ENCODE measurements around the gene PTPRCAP.
A peak's percentile ranks its signal among the peaks of the same experiment; 100 is the strongest.
"Not testable (repeated sequence)": the region's sequence is repeated elsewhere in the genome, so short reads cannot be mapped to it uniquely, and the experiment has no call there.

The PTPRCAP gene

DNA sequence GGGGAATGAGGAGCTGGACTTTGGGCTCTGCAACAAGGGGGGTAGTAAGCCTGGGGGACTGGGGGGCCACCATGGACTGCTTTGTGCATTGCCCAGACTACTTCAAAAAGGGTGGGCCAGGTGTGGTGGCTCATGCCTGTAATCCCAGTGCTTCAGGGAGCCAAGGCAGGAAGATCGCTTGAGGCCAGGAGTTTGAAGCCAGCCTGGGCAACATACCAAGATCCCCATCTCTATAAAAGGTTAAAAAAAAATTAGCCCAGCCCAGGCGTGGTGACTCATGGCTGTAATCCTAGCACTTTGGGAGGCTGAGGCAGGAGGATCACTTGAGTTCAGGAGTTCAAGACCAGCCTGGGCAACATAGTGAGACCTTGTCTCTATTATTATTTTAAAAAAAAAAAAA is 28.0 kb upstream of the PTPRCAP start:
- DNase-seq, result not testable (repeated sequence)

GRCh38 chr11:67465189-67465510 is 27.7 kb upstream of the PTPRCAP start:
- DNase-seq, result no peak

GRCh38 chr11:67464411-67465188 is 27.1 kb upstream of the PTPRCAP start:
- peak in 53 of 58 donors; percentile 16 to 86 (median 62) for DNase-seq

GRCh38 chr11:67463680-67464410 is 26.4 kb upstream of the PTPRCAP start:
- peak in 8 of 58 donors; percentile 12 to 72 (median 56) for DNase-seq

GRCh38 chr11:67463186-67463585 is 25.7 kb upstream of the PTPRCAP start:
- DNase-seq, result no peak

GRCh38 chr11:67458266-67458665 is 20.8 kb upstream of the PTPRCAP start:
- no peak for DNase-seq

DNA sequence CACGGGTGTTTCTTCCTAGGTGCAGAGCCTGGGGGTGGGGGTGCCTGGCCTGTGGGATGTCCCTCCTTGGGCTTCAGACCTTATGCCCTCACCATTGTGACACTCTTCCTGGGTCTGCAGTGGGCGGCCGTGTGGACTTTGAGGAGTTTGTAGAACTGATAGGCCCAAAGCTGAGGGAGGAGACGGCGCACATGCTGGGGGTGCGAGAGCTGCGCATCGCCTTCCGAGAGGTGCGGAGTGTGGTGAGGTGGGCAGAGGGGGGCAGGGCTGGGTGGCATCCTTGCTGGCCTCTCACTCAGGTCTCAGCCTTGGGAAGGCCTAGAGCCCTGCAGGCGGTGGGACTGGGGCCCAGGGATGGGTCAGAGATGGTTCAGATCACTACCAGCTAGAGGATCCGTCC is 20.0 kb upstream of the PTPRCAP start:
- DNase-seq, result no peak

GRCh38 chr11:67456068-67456705 is 18.7 kb upstream of the PTPRCAP start:
- no peak for DNase-seq

- no peak for DNase-seq
Measured at GRCh38 chr11:67455054-67455453, 17.6 kb upstream of the PTPRCAP start, which contains the start of gene CABP4. Gene CABP4, plus strand, starts transcription at chr11:67455354. Its CDS starts 70 bp downstream, at chr11:67455424.

GRCh38 chr11:67453816-67454732 is 16.6 kb upstream of the PTPRCAP start:
- DNase-seq, result no peak

DNA sequence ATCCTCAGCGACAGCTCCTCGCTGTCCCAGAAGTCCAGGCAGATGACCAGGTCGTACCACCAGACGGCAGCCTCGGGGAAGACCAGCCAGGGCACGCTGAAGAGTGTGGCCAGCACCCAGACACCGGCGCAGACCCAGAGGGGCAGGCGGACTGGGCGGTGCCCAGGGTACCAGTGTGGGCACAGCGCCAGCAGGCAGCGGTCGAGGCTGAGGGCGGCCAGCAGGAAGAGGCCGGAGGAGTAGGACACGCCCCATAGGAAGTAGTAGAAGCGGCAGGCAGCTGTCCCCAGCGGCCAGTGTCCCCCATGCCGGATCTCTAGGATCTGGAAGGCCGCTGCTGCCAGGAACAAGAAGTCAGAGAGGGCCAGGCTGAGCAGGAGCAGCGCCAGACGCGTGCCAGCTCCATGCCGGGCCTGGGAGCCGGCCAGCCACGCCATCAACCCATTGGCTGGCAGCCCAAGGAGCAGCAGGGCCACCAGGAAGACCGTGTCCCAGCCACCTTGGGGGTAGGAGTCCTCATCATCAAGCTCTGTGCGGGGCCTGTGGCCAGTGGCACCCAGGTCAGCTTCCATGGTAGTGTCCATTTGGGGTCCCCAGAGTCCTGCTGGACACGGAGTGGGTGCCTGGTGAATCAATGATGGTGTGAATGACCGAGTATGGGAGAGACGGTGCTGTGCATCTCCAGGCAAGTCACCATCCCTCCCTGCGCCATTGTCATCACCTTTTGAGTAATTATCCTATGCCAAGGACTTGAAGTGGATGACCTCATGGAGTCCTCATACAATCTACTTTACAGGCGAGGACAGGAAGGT is 14.9 kb upstream of the PTPRCAP start, which contains the start of gene GPR152:
GPR152 (minus strand) TSS at position 589 of the 812 bp plus-strand sequence; CDS start at position 584, 5 bp downstream.
- peak in 14 of 58 donors; percentile 10 to 69 (median 36) for DNase-seq

- no peak for DNase-seq
Measured at GRCh38 chr11:67451658-67451976, 14.1 kb upstream of the PTPRCAP start.

DNA sequence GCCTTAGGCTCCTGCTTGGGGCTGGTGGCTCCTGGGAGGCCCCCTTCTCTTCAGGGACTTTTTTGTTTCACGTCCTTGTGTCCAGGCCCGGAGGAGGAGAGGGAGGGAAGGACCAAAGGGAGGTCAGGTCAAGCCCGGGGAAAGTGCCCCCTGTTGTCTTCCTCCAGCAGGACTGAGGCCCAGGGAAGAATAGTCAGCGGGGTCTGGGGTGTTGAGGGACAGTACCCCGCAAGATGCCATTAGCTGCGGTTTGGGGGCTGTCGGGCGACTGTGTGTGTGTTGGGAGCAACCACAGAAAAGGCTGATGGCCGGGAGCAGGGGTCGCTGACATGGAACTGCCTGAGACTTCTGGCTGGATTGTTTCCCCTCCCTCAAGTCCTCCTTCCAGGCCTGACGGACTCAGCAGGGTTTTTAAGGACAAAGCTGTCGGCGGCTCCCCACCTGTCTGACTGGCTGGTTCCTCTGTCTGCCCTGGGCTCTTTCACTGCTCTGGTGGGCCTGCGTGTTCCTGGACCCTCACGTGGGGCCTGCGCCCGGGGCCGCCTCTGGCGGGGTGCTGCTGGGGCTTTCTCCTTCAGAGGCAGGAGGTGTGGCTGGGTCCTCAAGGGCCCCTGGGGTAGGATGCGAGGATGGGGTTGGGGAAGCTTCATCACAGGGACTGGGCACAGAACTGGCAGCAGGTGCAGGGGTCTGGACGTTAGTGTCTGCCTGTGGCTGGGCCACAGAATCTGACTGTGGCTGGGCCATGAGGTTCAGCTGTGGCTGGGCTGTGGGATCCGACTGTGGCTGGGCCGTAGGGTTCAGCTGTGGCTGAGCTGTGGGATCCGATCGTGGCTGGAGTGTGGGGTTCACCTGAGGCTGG is 13.5 kb upstream of the PTPRCAP start:
- no peak for DNase-seq

DNA sequence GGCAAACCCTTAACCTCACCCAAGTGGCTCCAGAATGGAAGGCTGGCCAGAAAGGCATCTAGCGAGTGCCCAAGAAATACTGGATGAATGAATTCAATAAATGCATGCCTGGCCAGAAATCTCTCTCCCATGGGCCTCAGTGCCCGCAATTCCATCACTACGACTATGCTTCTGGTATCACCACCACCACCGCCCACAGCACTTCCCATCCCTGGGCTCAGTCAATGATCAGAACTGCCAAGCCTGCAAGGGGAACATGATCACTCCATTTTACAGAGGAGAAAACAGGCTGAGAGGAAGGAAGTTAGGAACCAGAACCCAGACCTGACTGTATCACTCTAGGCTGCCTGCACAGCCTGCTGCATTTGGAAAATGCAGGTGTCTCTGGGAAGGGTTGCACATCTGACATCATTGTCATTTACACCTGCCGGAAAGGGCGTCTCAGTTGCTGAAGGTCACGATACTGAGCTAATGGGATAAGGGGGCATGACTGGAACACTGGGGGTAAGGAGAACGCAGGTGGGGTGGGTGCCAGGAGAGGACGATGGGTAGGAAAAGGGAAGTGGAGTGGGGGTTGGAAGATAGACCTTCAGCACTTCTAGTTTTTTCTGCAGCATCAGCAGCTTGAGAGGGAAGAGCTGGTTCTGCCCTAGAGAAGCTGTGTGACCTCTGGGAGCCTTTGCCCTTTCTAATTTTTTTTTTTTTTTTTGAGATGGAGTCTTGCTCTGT is 11.8 kb upstream of the PTPRCAP start:
- no peak for DNase-seq

- no peak for DNase-seq
Measured at GRCh38 chr11:67448220-67448609, 10.7 kb upstream of the PTPRCAP start.

DNA sequence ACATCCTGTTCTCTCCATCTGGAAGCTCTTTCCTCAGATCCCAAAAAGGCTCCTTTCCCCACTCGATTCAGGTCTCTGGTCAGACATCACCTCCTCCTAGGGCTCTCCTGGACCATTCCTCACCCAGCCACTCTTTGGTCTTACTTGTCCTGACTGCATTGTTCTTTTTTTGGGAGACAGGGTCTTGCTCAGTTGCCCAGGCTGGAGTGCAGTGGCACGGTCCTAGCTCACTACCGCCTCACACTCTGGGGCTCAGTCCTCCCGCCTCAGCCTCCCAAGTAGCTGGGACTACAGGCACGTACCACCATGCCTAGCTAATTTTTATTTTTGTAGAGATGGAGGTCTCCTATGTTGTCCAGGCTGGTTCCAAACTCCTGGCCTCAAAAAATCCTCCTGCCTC is 8.0 kb upstream of the PTPRCAP start:
- no peak for DNase-seq

DNA sequence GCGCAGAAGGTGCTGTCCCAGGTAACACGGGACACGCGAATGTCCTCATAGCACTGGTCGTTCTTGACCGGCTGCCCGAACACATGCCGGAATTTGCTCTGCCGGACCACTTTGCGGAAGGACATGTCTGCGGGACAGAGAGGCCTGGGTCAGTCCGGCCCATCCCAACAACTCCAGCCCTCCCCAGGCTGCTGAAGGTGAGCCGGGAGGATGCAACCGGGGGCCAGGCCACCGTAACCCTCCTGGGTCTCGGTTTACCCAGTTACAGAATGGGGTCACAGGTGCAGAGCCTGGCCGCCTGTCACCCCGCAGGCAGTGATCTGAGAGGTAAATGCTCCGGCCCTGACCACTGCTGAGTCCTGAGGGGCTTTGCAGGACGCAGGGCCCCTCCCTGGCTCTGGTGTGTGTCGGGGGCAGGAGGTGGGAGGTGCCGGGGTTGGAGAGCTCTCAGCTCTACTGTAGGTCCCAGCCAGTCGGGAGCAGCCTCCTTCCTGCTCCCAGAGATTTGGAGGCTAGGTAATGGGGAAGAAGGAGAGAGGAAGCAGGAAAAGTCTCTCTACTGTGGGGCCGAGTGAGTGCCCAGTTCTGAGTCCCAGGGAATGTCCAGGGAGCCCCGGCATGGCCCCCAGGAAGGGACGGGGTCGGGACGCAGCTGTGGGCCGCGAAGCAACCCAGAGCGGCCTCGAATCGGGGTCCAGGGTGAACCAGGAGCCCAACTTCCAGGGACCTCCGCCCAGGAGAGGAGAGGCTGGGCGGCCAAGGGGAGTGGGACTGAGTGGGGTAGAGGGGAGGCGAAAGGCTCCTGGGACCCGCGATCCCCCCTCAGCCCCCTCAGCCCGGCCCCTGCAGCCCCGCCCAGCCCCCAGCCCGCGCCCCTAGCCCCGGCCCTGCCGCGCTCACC is 5.3 kb upstream of the PTPRCAP start:
- DNase-seq, result no peak
